Stimulated activated CD4-positive, alpha-beta T cell treated with anti-CD3 and anti-CD28 coated beads, Interleukin-1b, Interleukin-23, amount 100 ng/mL, for 48 hours (primary cell): ENCODE data around the gene CST6.

Source experiments
- DNase-seq: peaks from one replicate; pipeline ENCODE4 v3.0.0-alpha.2; 2020

Gene CST6

DNA sequence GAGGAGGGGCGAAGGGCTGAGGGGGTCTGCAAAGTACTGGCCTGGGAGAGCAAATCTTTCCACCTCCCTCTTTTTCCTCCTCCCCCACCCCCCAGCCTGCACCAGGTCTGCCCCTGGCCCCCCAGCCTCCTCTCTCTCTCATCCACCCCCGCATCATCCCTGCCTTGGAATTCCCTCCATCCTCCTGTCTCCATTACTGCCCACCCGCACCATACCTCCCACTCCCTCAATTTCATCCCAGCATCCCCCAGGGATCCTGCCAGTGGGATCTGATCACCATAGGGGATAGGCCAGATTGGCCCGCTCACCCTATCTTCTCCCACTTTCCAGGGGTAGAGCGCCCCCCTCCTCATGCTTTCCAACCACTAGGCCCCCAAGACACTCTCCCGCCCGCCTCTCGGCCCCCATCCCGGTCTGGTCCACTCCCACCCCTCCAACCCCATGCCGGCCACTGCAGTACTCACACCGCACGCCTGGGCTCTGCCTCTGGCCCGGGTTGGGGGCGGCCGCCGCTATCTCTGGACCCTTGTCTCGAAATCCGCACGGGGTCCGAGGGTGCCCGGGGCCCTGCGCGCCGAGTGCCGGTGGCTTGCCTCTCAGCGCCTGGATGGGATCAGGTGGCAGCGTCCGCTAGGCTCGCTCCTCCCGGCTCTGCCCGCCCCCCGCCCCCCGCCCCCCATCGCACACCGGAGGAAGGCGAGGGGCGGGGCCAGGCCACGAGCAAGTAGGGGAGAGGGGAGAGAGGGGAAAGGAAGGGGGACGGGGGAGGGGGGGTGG lies 36.9 kb downstream of the CST6 start, which contains the start of gene GAL3ST3:
Gene GAL3ST3, minus strand, starts transcription at position 615 of the 777 bp plus-strand sequence. CDS start 3,746 bp downstream, outside the sequence.
- no peak for DNase-seq

DNA sequence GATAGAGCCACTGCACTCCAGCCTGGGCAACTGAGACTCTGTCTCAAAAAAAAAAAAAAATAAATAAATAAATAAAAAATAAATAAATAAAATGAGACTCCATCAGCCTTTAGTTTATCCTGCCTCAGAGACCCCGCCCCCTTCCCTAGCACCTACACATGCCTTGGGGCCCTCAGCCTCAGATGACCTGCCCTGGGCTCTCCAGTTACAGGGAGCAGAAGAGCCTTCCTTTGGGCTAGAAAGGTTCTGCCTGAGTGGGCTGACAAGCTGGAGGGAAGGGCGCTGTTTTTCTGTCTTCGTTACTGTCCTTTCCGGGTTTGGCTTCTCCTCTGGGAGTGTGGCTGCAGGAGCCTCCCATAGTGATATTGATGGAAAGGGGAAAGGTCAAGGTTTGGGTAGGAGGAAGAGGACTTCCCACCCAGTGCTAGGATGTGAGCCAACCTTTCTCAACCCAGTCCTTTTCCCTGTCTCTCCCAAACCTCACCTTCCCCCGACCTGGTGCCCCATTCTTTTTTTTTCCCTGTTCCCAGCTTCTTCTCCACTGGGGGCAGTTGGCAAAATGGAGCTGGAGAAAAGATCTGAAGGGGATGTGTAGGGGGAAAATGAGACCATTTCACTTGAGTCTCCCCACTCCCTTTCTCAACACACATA lies 38.9 kb downstream of the CST6 start:
- DNase-seq, result no peak

DNA sequence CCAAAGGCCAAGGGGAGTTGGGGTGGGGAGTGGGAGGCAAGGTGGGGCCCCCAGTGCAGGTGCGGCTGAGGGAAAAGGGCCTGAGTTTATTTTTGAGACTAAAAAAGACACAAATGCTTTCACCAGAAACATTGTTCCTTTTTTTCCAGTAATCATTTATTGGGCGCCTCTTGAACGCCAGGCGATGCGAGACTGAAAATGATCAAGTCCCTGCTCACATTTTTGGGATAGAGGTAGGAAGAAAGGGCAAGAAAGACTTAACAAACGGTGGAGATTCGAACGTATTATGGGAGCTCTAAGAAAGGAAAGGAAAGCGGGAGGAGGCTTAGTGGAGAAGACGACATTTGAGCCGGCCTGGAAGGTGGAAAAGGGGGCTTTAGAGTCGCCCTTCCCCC lies 39.6 kb downstream of the CST6 start:
- no peak for DNase-seq

DNA sequence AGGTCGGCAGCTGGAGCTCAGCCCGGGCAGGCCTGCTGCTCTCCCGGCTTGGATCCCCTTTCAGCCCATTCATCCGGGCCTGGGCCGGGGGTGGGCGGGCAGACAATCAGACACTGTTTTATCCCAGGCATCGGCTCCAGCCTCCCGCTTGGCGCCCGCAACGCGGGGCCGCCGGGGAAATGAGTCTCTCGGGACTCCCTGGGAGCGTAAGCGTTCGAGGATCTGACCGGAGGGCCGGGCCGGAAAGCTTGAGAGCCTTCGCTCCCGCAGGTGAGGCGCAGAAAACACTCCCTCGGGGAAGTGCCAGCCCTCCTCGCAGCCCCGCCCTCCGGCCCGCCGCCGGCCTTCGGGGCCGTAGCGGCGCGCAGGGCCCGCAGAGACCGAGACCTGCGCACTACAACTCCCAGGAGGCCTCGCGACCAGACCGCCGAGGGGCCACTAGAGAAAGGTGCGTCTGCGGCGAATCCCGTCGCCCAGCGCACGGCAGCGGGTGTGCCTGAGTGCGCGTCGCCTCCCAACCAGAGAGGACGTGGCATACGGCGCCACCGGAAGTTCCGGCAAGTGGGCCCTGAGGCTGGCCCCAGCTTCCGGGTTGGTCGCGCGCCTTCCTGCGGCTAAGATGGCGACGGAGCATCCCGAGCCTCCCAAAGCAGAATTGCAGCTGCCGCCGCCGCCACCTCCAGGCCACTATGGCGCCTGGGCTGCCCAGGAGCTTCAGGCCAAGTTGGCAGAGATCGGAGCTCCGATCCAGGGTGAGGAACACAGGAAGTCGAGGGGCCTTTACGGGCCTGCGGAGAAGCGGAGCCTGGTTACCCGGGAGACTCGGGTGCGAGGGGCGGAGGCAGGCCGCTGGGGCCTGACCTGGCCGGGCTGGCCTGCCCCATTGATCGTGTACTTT lies 40.2 kb downstream of the CST6 start, which contains the start of gene SF3B2:
Gene SF3B2, plus strand, starts transcription at position 599 of the 898 bp plus-strand sequence. Its CDS starts 21 bp downstream, at position 620.
- peak; percentile 98 for DNase-seq

DNA sequence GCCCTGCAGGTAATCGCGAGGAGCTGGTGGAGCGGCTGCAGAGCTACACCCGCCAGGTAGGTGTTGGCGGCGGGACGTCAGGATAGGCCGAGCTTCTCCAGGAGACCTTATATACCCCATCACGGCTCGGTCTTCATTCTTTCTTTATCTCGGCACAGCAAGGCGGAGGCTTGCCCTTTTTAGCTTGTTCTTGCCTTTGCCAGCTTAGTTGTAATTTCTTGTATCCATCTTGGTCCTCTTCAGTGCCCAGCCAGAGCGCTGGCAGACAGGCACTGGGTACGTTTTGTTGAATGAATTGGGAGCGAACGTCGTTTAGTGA lies 40.8 kb downstream of the CST6 start:
- no peak for DNase-seq

DNA sequence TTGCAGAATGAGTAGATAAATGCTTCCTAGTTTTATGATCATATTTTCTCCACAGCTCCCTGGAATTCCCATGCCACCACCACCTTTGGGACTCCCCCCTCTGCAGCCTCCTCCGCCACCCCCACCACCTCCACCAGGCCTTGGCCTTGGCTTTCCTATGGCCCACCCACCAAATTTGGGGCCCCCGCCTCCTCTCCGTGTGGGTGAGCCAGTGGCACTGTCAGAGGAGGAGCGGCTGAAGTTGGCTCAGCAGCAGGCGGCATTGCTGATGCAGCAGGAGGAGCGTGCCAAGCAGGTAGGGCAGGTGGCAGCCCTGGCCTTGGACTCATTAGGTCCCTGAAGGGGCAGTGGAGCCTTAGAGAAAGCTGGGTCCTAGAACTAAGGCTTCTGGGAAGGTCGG lies 43.2 kb downstream of the CST6 start:
- no peak for DNase-seq

DNA sequence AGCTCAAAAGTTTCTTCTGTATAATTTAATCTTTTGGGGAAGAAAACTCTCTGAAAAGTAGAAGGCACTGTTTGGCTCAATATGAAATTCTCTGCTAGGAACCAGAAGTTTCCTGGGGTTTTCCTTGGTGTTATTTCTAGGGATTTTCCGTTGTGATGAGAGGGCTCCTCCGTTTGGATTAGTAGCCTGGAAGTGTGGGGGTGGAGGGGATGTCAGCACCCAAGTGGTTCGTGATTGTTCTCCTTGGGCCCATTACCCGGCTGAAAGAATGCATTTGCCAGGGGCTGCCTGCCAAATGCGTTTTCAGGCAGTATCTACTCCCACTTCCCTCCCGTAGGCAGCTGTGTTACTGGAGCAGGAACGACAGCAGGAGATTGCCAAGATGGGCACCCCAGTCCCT lies 44.7 kb downstream of the CST6 start:
- no peak for DNase-seq

DNA sequence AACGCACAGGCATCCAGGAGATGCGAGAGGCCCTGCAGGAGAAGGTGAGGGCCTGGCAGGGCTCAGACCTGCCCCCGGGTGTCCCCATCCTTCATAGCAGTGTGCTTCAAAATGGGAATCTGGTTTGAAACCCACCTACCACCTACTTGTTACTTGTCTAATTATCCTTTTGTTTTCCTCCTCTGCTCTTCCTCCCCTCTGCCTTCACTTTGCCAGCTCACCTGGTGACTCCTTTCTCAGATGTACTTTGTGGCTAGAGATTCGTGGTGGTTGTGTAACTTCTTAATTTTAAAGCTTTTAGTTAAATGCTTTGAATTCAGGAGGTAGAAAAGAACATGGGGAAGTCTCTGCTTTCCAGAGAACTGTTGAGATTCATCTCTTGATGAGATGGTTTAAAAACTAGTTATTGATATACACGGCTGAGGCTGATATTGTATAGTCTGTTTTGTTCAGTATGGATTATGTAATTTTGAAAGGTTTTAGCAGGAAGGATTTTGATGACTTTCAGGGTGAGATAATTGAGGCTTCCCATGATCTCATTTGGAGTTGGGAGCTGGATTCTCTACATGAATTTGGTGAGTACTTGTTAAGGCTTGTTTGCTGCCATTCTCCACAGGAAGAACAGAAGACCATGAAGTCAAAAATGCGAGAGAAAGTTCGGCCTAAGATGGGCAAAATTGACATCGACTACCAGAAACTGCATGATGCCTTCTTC lies 48.3 kb downstream of the CST6 start:
- DNase-seq, result no peak

DNA sequence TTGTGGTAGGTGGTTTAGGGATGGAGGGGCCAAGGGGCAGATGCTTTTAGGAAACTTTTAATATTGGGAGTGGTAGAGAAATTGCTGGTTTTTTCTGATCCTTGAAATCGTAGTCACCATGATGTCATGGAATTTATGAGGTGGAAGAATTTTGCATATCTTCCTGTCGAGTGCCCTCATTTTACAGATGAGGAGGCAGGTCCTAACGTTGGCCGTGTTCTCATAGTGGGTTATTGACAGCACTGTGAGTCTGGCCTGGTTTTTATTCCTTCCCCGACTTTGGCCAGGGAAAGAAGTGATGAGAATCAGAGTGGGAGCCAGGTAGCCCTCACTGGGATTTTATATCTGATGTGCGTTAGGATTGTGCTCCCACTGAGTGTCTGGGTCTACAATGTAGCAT lies 49.5 kb downstream of the CST6 start:
- no peak for DNase-seq

DNA sequence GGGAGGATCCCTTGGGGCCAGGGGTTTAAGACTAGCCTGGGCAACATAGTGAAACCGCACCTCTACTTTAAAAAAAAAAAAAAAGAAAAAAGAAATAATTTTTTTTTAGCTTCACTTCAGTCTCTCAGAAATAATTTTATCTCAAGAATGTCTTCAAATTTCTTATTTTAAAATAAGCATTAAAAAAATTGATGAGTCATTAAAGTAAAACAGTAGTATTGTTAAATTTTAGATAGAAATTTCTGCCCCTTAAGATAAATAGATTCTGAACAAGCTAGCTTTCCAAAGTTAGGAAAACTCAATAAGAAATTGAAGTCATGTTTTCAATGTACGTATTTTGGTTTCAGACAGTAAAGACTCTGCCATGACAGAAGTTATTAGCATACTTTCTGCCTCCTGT lies 50.6 kb downstream of the CST6 start:
- no peak for DNase-seq
